ENCODE data around the gene WDR26.
"Not testable (repeated sequence)": the region's sequence is repeated elsewhere in the genome, so short reads cannot be mapped to it uniquely, and the experiment has no call there.

Gene WDR26

GRCh38 chr1:224433701-224434672 is 610 bp downstream of the WDR26 start:
- DNase-seq = peak; percentile 73

- DNase-seq = peak; percentile 35
Measured at GRCh38 chr1:224433041-224433691, 1.4 kb downstream of the WDR26 start.

- no peak for DNase-seq
Measured at GRCh38 chr1:224432672-224433040, 1.9 kb downstream of the WDR26 start.

- no peak for DNase-seq
Measured at GRCh38 chr1:224432146-224432545, 2.5 kb downstream of the WDR26 start.

GRCh38 chr1:224431726-224432125 is 2.9 kb downstream of the WDR26 start:
- DNase-seq = no peak

- DNase-seq = no peak
Measured at GRCh38 chr1:224430511-224431113, 4.0 kb downstream of the WDR26 start.

GRCh38 chr1:224429616-224430326 is 4.8 kb downstream of the WDR26 start:
- no peak for DNase-seq

GRCh38 chr1:224428713-224429112 is 5.9 kb downstream of the WDR26 start:
- DNase-seq = not testable (repeated sequence)

GRCh38 chr1:224427346-224427745 is 7.3 kb downstream of the WDR26 start:
- no peak for DNase-seq

- DNase-seq = not testable (repeated sequence)
Measured at GRCh38 chr1:224426869-224427268, 7.7 kb downstream of the WDR26 start.

- DNase-seq = no peak
Measured at GRCh38 chr1:224425279-224425884, 9.2 kb downstream of the WDR26 start.

GRCh38 chr1:224420106-224420505 is 14.5 kb downstream of the WDR26 start:
- DNase-seq = no peak

- DNase-seq = no peak
Measured at GRCh38 chr1:224411766-224412165, 22.8 kb downstream of the WDR26 start.

GRCh38 chr1:224408294-224408590 is 26.4 kb downstream of the WDR26 start:
- no peak for DNase-seq

GRCh38 chr1:224407571-224408293 is 26.9 kb downstream of the WDR26 start:
- DNase-seq = no peak

- DNase-seq = no peak
Measured at GRCh38 chr1:224406216-224406615, 28.4 kb downstream of the WDR26 start.

- DNase-seq = no peak
Measured at GRCh38 chr1:224405604-224405970, 29.0 kb downstream of the WDR26 start.

GRCh38 chr1:224404916-224405603 is 29.5 kb downstream of the WDR26 start:
- no peak for DNase-seq

GRCh38 chr1:224402472-224403036 is 32.0 kb downstream of the WDR26 start:
- DNase-seq = no peak

- no peak for DNase-seq
Measured at GRCh38 chr1:224399887-224400286, 34.7 kb downstream of the WDR26 start.

GRCh38 chr1:224393294-224393693 is 41.3 kb downstream of the WDR26 start:
- no peak for DNase-seq

Measured in left hindlimb (tissue), 1 donor.